Adipocyte (in vitro differentiated cells): ENCODE results near the gene RUNDC3A.
A peak's percentile ranks its signal among the peaks of the same experiment; 100 is the strongest.

Experiments
- DNase-seq: peaks from one replicate; pipeline ENCODE4 v3.0.0-alpha.2; 2015; ENCODE audit warnings: low read depth
- H3K27me3 ChIP-seq: replicated peaks from 2 replicates; pipeline ENCODE4 v1.7.0; 2013; ENCODE audit warnings: mild to moderate bottlenecking, low read length, moderate library complexity; ENCODE audit not compliant: control insufficient read depth, insufficient read depth
- H3K36me3 ChIP-seq: 2 replicates; pipeline ENCODE4 v1.7.0; 2013; ENCODE audit warnings: low read length, mild to moderate bottlenecking, moderate library complexity; ENCODE audit not compliant: control insufficient read depth, insufficient read depth, severe bottlenecking
- H3K4me1 ChIP-seq: 2 replicates; pipeline ENCODE4 v1.7.0; 2013; ENCODE audit warnings: mild to moderate bottlenecking, low read length, moderate library complexity; ENCODE audit not compliant: control insufficient read depth, insufficient read depth
- H3K4me3 ChIP-seq: 2 replicates; pipeline ENCODE4 v1.7.0; 2013; ENCODE audit warnings: mild to moderate bottlenecking, low read length, moderate library complexity
- H3K9ac ChIP-seq: 2 replicates; pipeline ENCODE4 v1.7.0; 2013; ENCODE audit warnings: mild to moderate bottlenecking, low read length, moderate library complexity
- H3K9me3 ChIP-seq: 2 replicates; pipeline ENCODE4 v1.7.0; 2013; ENCODE audit warnings: mild to moderate bottlenecking, low read length, moderate library complexity; ENCODE audit not compliant: control insufficient read depth

RUNDC3A gene

DNA sequence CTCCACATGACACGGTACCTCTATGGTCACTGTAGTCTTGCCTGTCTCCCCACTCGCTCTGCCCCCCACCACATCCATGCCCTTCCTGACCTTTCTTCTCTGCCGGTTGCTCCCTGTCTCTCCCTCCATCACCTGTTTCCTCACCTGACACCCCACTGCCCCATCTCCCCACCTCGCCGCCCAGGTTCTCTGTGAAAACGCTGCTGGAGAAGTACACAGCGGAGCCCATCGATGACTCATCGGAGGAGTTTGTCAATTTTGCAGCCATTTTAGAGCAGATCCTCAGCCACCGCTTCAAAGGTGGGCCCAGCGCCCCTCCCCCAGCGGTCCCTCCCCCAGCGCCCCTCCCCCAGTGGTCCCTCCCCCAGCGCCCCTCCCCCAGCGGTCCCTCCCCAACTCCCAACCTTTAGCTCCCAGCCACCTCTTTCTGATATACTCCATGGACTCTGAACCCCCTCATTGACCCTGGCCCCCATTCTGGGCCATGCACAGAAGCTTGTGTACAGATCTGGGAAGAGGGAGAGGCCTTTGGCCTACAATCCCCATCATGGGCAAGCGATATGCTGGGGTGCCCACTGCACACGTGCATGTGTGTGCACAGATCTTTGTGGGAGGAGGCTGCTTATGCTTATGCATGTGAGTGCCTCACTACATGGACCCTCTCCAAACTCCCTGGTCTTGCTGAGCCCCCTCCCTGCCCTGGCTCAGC is 4.1 kb downstream of the RUNDC3A start:
- Histone ChIP-seq H3K4me1 (peaks cover 3% of the 10 kb centered on the region), H3K9ac (no peak overlapping the region), H3K27me3 (peaks cover 45% of the 10 kb centered on the region), H3K9me3 (no peaks in the 10 kb centered on the region), H3K36me3 (no peaks in the 10 kb centered on the region), H3K4me3 (no peak overlapping the region)
- DNase-seq: no peak

DNA sequence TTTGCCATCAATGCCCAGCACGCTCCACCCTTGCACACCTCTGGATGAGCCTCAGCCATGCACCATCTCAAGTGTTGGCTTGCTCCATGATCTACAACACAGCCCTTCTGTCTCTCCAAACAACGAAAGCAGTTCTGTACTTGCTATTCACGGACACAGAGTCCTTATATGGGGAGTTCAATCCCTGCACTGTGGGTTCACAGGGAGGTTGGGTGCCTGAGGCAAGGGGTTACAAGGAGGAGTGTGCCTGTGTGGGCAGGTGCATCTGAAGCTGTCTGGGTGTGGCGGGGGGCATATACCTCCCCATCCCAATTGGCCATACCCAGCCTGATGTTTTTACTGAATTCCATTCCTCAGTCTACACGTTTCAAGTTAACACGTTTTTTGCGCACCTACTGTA is 5.6 kb downstream of the RUNDC3A start:
- H3K4me3 ChIP-seq: no peak overlapping the region
- H3K9ac ChIP-seq: no peak overlapping the region
- H3K27me3 ChIP-seq: peaks cover 43% of the 10 kb centered on the region
- H3K4me1 ChIP-seq: peaks cover 3% of the 10 kb centered on the region
- DNase-seq: no peak
- no peaks in the 10 kb centered on the region for H3K36me3 ChIP-seq
- no peaks in the 10 kb centered on the region for H3K9me3 ChIP-seq

DNA sequence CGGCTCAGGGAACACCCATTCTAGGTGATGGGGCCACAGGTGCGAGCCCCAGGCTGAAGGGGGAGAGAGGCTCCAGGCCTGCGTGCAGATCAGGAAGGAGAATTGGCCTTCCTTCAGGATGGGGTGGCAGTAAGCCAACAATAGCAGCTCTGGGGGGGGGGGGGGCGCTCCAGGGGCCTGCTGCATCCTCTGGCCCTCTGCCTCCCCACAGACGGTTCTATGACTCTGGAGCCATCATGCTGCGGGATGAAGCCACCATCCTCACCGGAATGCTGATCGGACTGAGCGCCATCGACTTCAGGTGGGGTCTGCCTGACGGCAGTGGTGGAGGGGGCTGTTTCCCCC is 6.1 kb downstream of the RUNDC3A start:
- Histone ChIP-seq H3K4me3 (no peak overlapping the region), H3K4me1 (peaks cover 3% of the 10 kb centered on the region), H3K27me3 (peaks cover 38% of the 10 kb centered on the region), H3K9me3 (no peaks in the 10 kb centered on the region), H3K9ac (no peak overlapping the region), H3K36me3 (peaks cover 3% of the 10 kb centered on the region)
- DNase-seq: no peak

DNA sequence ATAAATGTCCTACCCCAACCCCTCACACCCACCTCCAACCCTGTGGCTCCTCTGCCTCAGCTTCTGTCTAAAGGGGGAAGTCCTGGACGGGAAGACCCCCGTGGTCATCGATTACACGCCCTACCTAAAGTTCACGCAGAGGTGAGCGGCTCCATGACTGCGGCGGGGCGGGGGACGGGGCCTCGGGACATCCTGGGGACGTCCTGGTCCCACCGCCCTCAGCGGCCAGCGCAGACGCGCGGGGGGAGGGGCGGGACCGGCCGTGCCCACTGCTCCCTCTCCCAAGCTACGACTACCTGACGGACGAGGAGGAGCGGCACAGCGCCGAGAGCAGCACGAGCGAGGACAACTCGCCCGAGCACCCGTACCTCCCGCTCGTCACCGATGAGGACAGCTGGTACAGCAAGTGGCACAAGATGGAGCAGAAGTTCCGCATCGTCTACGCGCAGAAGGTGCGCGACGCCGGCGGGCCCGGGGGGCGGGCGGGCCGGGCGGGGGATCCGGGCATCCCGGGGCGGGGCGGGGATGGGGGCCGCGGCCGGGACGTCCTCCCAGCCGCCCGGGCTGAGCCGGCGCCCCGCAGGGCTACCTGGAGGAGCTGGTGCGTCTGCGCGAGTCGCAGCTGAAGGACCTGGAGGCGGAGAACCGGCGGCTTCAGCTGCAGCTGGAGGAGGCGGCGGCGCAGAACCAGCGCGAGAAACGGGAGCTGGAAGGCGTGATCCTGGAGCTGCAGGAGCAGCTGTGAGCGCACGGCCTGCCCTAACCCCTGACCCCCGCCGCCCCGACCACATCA is 6.7 kb downstream of the RUNDC3A start:
- Histone ChIP-seq H3K27me3 (peaks cover 33% of the 10 kb centered on the region), H3K4me1 (peaks cover 3% of the 10 kb centered on the region), H3K9ac (no peak overlapping the region), H3K4me3 (no peak overlapping the region), H3K9me3 (no peaks in the 10 kb centered on the region), H3K36me3 (peaks cover 8% of the 10 kb centered on the region)
- DNase-seq: peak; percentile 55

DNA sequence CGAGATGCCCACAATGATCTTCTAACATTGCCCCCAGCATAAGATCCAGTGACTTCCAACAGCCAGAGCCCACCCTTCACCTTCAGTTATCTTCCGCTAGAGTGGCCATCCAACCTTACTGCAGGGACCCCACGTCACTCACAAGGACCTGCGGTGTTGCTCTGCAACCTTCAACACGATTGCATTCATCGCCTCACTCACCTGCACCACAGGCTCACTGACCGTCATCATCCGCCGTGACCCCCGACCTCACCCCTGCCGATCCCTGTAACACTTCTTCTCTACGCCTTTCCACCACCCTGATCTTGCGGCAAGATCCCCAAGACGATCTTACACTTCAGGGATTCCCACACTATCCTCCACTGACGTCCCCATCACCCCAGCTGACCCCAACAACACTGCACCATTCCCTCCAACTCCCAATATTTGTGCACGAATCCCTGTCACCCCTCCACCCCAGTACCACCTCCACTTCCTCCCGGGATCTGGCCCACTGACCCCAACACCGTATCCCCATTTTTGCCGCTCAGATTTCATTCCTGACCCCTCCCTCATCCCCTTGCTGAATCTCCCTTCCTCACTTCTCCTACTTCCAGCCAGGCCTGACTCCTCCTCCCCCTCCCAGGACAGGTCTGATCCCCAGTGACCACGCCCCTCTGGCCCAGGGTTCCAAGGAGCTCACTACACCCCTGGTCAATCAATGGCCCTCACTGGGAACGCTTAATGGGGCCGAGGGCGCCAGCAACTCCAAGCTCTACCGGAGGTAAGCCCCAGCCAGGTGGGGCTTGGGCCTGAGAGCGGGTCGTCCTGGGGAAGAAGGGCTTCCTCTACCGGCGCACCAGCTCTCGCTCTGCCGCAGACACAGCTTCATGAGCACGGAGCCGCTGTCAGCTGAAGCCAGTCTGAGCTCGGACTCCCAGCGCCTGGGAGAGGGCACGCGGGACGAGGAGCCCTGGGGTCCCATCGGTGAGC is 7.6 kb downstream of the RUNDC3A start:
- no peak for DNase-seq
- H3K4me1 ChIP-seq: peaks cover 3% of the 10 kb centered on the region
- H3K27me3 ChIP-seq: peaks cover 27% of the 10 kb centered on the region
- peaks cover 18% of the 10 kb centered on the region for H3K36me3 ChIP-seq
- H3K9me3 ChIP-seq: no peaks in the 10 kb centered on the region
- no peak overlapping the region for H3K4me3 ChIP-seq
- no peak overlapping the region for H3K9ac ChIP-seq

DNA sequence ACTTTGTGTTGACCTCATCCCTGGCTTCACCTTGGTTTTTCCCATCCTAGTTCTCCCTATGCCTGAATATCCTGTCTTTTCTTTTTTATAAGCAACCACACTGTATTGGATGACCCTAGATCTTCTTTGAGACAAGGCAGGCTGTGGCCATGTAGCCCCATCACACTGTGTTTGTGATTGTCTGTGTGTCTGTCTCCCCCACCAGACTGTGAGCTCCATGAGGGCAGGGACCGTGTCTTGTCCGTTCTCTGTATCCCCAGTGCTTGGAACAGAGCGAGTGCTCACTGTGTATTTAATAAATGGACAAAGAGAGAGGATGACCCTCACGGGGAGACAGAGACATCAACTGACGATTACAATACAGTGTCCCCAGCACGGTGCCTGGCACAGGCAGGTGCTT is 9.1 kb downstream of the RUNDC3A start:
- no peak for DNase-seq
- peaks cover 23% of the 10 kb centered on the region for H3K27me3 ChIP-seq

DNA sequence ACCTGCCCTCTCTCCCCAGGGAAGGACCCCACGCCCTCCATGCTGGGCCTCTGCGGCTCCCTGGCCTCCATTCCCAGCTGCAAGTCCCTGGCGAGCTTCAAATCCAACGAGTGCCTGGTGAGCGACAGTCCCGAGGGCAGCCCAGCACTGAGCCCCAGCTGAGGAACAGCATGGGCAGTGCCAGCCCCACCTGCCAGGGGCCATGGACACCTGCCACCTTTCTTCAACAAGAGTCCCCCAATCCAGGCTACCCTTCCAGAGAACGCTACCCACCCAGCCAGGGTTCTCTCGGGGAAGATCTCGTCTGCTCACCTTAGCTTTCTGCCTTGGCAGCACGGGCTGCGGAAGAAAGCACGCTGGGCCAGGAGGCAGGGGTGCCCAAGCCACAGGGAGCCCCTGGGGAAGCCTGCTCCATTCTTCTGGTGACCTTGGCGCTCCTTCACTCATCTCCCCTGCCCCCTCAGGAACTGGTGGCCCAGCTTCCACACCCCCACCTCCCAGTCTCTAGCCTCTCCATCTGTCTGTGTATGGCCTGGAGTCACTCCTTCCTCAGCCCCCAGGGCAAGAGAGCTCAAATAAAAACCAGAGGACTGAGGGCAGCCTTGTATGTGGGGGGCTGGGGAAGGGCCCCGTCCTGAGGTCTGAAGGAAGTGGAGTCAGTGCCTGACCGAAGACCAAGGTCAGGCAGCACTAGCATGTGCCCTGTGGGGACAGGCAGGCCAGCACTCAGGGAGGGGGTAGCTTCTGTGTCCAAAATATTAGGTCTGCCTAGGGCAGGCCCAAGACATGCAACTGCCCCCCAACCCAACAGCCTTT is 9.9 kb downstream of the RUNDC3A start:
- Histone ChIP-seq H3K4me1 (peaks cover 3% of the 10 kb centered on the region), H3K9me3 (no peaks in the 10 kb centered on the region), H3K4me3 (no peak overlapping the region), H3K27me3 (peaks cover 23% of the 10 kb centered on the region), H3K36me3 (peaks cover 32% of the 10 kb centered on the region), H3K9ac (no peak overlapping the region)
- DNase-seq: no peak

More for the DNA sequence above, 9.1 kb downstream of the RUNDC3A start:
- no peak overlapping the region for H3K9ac ChIP-seq
- H3K36me3 ChIP-seq: peaks cover 32% of the 10 kb centered on the region
- H3K9me3 ChIP-seq: no peaks in the 10 kb centered on the region
- no peak overlapping the region for H3K4me3 ChIP-seq
- peaks cover 3% of the 10 kb centered on the region for H3K4me1 ChIP-seq

DNA sequence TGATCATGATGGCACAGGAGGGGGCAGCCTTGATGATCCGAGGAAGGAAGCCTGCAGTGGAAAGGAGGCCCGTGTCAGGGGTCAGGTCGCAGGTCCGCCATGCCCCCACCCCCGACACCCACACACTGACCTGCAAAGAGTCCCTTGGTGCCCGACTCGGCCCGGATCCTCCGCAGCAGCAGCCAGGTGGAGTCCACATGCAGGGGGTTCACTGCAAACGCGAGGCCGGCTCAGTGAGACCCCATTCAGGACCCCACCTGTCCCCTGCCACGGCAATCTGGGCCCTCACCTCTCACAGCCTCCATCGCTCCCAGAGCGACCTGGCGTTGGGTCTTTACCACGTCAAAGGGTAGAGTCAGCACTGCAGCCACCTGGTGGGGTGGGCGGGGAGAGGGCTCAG is 11.7 kb downstream of the RUNDC3A start:
- Histone ChIP-seq H3K4me1 (peaks cover 13% of the 10 kb centered on the region), H3K36me3 (peaks cover 32% of the 10 kb centered on the region), H3K27me3 (peaks cover 10% of the 10 kb centered on the region), H3K9ac (no peak overlapping the region), H3K9me3 (no peaks in the 10 kb centered on the region), H3K4me3 (no peak overlapping the region)
- no peak for DNase-seq

DNA sequence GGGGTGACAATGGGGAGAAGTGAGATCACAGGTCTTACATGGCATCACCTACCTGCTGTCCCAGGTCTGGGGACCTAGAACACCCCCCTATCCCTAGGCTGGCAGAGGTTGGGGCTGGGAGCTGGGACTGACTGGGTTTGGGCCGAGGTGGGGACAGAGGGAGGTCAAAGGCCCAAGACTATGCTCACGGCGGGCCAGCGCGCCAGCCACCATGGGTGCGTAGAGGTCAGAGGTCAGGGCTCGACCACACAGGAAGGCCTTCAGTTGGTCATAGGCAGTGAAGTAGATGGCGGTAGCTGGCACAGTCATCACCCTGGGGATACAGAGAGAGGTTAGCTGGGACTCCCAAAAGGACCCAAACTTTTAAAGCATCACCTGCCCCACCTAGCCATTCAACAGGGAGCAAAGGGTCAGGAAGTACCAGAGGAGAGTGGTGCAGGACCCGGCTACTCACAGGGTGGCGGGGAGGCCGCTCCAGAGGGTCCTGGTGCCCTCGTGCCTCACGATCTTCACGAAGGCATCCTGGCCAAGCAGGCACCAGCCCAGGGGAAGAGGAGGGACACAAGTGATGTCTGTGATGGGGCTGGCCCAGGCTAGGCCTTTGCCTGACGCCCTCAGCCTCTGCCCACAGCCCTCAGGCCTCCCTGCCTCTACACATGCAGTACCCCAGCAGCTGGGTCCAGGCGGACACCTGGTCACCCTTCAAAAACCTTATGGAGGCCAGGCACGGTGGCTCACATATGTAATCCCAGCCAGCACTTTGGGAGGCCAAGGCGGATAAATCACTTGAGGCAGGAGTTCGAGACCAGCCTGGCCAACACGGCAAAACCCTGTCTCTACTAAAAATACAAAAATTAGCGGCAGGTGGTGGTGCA is 13.1 kb downstream of the RUNDC3A start:
- Histone ChIP-seq H3K4me1 (peaks cover 15% of the 10 kb centered on the region), H3K9ac (no peak overlapping the region), H3K36me3 (peaks cover 32% of the 10 kb centered on the region), H3K4me3 (no peak overlapping the region), H3K9me3 (no peaks in the 10 kb centered on the region), H3K27me3 (peaks cover under 1% of the 10 kb centered on the region)
- no peak for DNase-seq
